Upper lobe of left lung (tissue), 6 donors: Measurements from ENCODE around the gene CCDC148. TPM values are rescaled to one million over a fixed set of nuclear protein-coding genes. Genes with fewer than 3 reads are reported as not detected.

Experiments
- ATAC-seq, 2 donors: fragments of 200-7000 bp; cut with Tn5 transposase; one replicate each; pipeline ENCODE4 v1.9.1; 2022; ENCODE audit warnings: mild to moderate bottlenecking in 2 of 2, moderate library complexity in 2 of 2; ENCODE audit not compliant: low FRiP score in 2 of 2
- DNase-seq, 2 donors: peaks; one replicate each; pipeline ENCODE4 v3.0.0-alpha.2; 2019 to 2020
- H3K27ac ChIP-seq, 4 donors: fragments of 200-600 bp; sonication (generic); one replicate each; pipeline ENCODE4 v1.5.1; 2016 to 2019
- H3K27me3 ChIP-seq, 4 donors: fragments of 200-600 bp; sonication (generic); one replicate each; pipeline ENCODE4 v1.5.1; 2017 to 2019
- H3K36me3 ChIP-seq, 4 donors: fragments of 200-600 bp; sonication (generic); one replicate each; pipeline ENCODE4 v1.5.1; 2016 to 2019
- H3K4me1 ChIP-seq, 4 donors: fragments of 200-600 bp; sonication (generic); one replicate each; pipeline ENCODE4 v1.5.1; 2018 to 2019
- H3K4me3 ChIP-seq, 4 donors: fragments of 200-600 bp; sonication (generic); one replicate each; pipeline ENCODE4 v1.5.1; 2017 to 2019; ENCODE audit warnings: mild to moderate bottlenecking in 2 of 4, moderate library complexity in 1 of 4
- H3K9me3 ChIP-seq, 4 donors: fragments of 200-600 bp; sonication (generic); one replicate each; pipeline ENCODE4 v1.5.1; 2018 to 2019
- EP300 ChIP-seq, 4 donors: sonication (generic); formaldehyde crosslinking; IDR thresholded peaks; one replicate each; pipeline ENCODE4 v1.5.1; 2017; ENCODE audit warnings: antibody characterized with exemption in 4 of 4, control low read depth in 2 of 4
- POLR2A ChIP-seq, 4 donors: fragments of 450-650 bp; IDR thresholded peaks; one replicate each; pipeline ENCODE4 v1.5.1; 2016 to 2017; ENCODE audit warnings: antibody characterized with exemption in 4 of 4, mild to moderate bottlenecking in 2 of 4
- POLR2AphosphoS5 ChIP-seq, 2 donors: sonication (generic); formaldehyde crosslinking; IDR thresholded peaks; one replicate each; pipeline ENCODE4 v1.5.1; 2017; ENCODE audit warnings: antibody characterized with exemption in 2 of 2
- WGBS, 2 donors: methylation state at CpG; one replicate each; pipeline ENCODE4 v1.1.5; 2017 to 2018; 5-methylcytosine and 5-hydroxymethylcytosine counted together
- total RNA-seq, 6 donors: library from RNA; depleted of rRNA in 4 of 6; stranded (reverse); fragments of >200 nt in 4 of 6; gene quantifications; one replicate each; pipeline versions ENCODE4 v1.1.0 to v1.2.1, GENCODE V29; 2016 to 2021
- TF ChIP-seq, protein P1 (sequence below), 6 experiments: fragments of 450-650 bp in 4 of 6; fragments of 200-600 bp in 2 of 6; sonication (generic) in 2 of 6; IDR thresholded peaks; one replicate each; pipeline ENCODE4 v1.5.1; 2016 to 2019; ENCODE audit warnings: antibody characterized with exemption in 6 of 6
- donor health status: DM: no; HTN: no; CAD: no; lungs with moderate emphysema.
- donor health status: DM: no; HTN: yes; CAD: no; lungs with severe emphysema.

Gene CCDC148
- total RNA-seq, 6 donors from 2014 or later: 0.69 to 4.2 (median 1.9) TPM

DNA sequence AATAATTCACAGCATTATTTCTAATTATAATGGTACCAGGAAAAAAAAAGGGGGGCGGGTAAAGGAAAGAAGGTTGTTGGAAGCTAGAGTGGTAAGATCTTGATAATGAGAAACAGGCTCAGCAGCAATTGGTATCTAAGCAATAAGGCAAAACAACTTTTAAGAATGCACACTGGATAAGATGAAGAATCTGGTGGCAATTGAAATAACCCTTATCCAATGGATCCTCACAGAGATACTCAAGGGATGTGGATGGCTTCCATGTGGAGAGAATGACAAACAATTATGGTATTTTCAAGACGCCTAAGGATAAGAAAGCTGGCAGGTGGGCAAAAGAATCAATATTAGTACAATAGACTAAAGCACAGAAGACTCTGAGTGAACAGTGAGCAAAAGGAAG is 201.3 kb downstream of the CCDC148 start:
- no peak for DNase-seq
- TF ChIP-seq, protein P1, sequence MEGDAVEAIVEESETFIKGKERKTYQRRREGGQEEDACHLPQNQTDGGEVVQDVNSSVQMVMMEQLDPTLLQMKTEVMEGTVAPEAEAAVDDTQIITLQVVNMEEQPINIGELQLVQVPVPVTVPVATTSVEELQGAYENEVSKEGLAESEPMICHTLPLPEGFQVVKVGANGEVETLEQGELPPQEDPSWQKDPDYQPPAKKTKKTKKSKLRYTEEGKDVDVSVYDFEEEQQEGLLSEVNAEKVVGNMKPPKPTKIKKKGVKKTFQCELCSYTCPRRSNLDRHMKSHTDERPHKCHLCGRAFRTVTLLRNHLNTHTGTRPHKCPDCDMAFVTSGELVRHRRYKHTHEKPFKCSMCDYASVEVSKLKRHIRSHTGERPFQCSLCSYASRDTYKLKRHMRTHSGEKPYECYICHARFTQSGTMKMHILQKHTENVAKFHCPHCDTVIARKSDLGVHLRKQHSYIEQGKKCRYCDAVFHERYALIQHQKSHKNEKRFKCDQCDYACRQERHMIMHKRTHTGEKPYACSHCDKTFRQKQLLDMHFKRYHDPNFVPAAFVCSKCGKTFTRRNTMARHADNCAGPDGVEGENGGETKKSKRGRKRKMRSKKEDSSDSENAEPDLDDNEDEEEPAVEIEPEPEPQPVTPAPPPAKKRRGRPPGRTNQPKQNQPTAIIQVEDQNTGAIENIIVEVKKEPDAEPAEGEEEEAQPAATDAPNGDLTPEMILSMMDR (IDR thresholded peaks at IDR 0.05): no peak
- TF ChIP-seq EP300 (IDR thresholded peaks at IDR 0.05) (no peak), POLR2A (IDR thresholded peaks at IDR 0.05) (no peak), POLR2AphosphoS5 (IDR thresholded peaks at IDR 0.05) (no peak)
- WGBS, 2 donors: 85 to 87% methylated on average over 2 of the region's 2 CpGs
- H3K27me3 ChIP-seq: no peaks in the 10 kb centered on the region
- no peaks in the 10 kb centered on the region for H3K9me3 ChIP-seq
- no peak overlapping the region for H3K27ac ChIP-seq
- no peaks in the 10 kb centered on the region for H3K4me1 ChIP-seq
- H3K4me3 ChIP-seq: no peak overlapping the region
- no peak for ATAC-seq
- no peaks in the 10 kb centered on the region for H3K36me3 ChIP-seq

DNA sequence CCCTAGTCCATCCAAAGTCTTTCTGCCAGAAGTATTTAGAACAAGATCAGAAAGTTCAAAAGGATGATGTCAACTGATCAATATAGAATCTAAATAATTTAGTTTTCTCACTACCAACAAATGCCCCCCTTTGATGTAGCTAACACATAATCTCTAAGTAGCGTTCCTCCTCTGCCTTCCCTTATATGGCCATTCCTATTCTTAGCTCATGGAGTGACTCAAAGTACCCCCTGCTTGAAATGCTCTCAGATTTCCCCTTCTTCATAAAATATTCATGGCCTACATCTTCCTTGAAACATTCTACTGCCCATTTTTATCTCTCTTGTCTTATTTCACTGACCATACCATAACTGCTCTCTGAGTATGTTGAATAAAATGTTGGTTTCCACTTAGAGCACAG is 203.4 kb downstream of the CCDC148 start:
- ATAC-seq: no peak
- no peak overlapping the region for H3K27ac ChIP-seq
- WGBS, 2 donors: 90 to 94% methylated on average over 1 of the region's 1 CpG
- DNase-seq: no peak
- TF ChIP-seq POLR2A (IDR thresholded peaks at IDR 0.05) (no peak), EP300 (IDR thresholded peaks at IDR 0.05) (no peak), POLR2AphosphoS5 (IDR thresholded peaks at IDR 0.05) (no peak)
- TF ChIP-seq, protein P1 (IDR thresholded peaks at IDR 0.05): no peak
- no peaks in the 10 kb centered on the region for H3K36me3 ChIP-seq
- no peak overlapping the region for H3K4me3 ChIP-seq
- no peaks in the 10 kb centered on the region for H3K9me3 ChIP-seq
- no peaks in the 10 kb centered on the region for H3K27me3 ChIP-seq
- H3K4me1 ChIP-seq: no peaks in the 10 kb centered on the region

DNA sequence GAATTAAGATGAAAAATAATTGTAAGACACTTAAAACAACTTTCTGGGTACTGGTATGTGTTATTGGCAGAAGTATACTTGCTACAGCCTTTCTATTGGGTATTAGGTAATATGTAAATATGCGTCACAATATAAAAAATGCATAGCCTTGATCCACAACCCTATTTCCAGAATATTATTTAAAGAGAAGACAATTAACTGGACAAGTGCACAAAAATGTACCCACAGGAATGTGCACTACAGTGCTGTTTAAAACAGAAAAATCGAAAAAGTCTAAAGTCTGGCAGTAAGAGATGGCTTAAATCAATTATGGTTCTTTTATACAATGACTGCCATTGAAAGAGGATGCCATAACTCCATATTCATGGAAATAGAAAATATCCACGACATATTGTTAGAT is 205.2 kb downstream of the CCDC148 start:
- Histone ChIP-seq H3K9me3 (no peaks in the 10 kb centered on the region), H3K4me3 (no peak overlapping the region), H3K27ac (no peak overlapping the region), H3K27me3 (no peaks in the 10 kb centered on the region), H3K4me1 (no peaks in the 10 kb centered on the region), H3K36me3 (no peaks in the 10 kb centered on the region)
- 76 to 87% methylated on average over 3 of the region's 3 CpGs for WGBS, 2 donors
- ATAC-seq: no peak
- no peak for TF ChIP-seq EP300 (IDR thresholded peaks at IDR 0.05)
- no peak for TF ChIP-seq POLR2A (IDR thresholded peaks at IDR 0.05)
- TF ChIP-seq, protein P1 (IDR thresholded peaks at IDR 0.05): no peak
- no peak for TF ChIP-seq POLR2AphosphoS5 (IDR thresholded peaks at IDR 0.05)
- no peak for DNase-seq

DNA sequence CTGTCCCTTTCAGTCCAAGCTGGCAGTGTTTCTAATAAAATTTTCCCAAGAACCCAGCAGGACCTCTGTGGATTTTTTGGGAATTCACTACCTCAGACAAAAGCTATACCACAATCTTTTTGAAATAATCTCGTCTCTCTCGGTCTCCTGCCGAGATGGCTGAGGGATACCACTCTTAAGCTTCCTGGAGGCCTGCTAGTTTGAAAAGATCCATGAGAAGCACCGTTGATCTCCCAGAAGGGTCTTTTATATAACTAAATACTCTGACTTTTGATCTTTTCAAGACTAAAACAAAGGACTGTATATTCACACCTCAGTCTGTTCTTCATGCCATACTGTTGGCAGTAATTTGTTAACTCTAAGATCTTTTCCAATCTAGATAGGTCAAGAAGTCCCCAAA is 213.2 kb downstream of the CCDC148 start:
- 69 to 71% methylated on average over 4 of the region's 4 CpGs for WGBS, 2 donors

DNA sequence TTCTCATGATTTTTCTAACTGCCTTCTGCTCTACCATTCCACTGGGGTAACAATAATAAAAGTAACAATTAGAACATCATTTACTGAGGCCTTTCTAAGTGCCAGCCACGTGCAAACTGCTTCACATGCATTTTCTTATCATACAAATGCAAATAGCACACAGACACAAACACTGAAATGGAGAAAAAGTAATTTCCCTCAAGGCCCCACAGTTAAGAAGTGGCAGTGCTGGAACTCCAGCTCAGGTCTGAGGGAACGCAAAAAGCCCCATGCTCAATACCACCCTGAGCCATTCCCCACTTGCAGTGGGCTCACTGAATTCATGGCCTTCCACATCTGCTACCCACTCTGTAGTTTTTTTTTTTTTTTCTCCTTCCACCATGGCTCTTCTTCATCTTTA is 214.3 kb downstream of the CCDC148 start:
- no peak for ATAC-seq
- no peak for TF ChIP-seq POLR2AphosphoS5 (IDR thresholded peaks at IDR 0.05)
- TF ChIP-seq, protein P1 (IDR thresholded peaks at IDR 0.05): no peak
- TF ChIP-seq EP300 (IDR thresholded peaks at IDR 0.05): no peak
- no peak for DNase-seq
- Histone ChIP-seq H3K36me3 (no peaks in the 10 kb centered on the region), H3K9me3 (no peaks in the 10 kb centered on the region), H3K27me3 (no peaks in the 10 kb centered on the region), H3K27ac (no peak overlapping the region), H3K4me1 (no peaks in the 10 kb centered on the region), H3K4me3 (no peak overlapping the region)
- WGBS, 2 donors: 79 to 81% methylated on average over 2 of the region's 2 CpGs

More for the DNA sequence above, 213.2 kb downstream of the CCDC148 start:
- ATAC-seq (no peak), DNase-seq (no peak)
- Histone ChIP-seq H3K27ac (no peak overlapping the region), H3K27me3 (no peaks in the 10 kb centered on the region), H3K9me3 (no peaks in the 10 kb centered on the region), H3K36me3 (no peaks in the 10 kb centered on the region), H3K4me3 (no peak overlapping the region), H3K4me1 (no peaks in the 10 kb centered on the region)
- TF ChIP-seq, protein P1 (IDR thresholded peaks at IDR 0.05): no peak
- TF ChIP-seq POLR2AphosphoS5 (IDR thresholded peaks at IDR 0.05) (no peak), POLR2A (IDR thresholded peaks at IDR 0.05) (no peak), EP300 (IDR thresholded peaks at IDR 0.05) (no peak)
